Bone marrow (tissue), 2 donors: Measurements from ENCODE around the gene GPR148.
"Not testable (repeated sequence)": the region's sequence is repeated elsewhere in the genome, so short reads cannot be mapped to it uniquely, and the experiment has no call there.

ENCODE experiments used
- DNase-seq, 2 donors: peaks; one replicate each; lab custom pipeline; 2025; lab: John Stamatoyannopoulos, UW

The GPR148 gene

GRCh38 chr2:130728549-130729316 is at the start of gene GPR148:
GPR148 (plus strand) TSS chr2:130729070; CDS start chr2:130729152, 82 bp downstream.
- DNase-seq: no peak

GRCh38 chr2:130692041-130692770 is 36.7 kb upstream of the GPR148 start:
- not testable (repeated sequence) for DNase-seq

- DNase-seq: not testable (repeated sequence)
Measured at GRCh38 chr2:130693474-130693873, 35.4 kb upstream of the GPR148 start.

- not testable (repeated sequence) for DNase-seq
Measured at GRCh38 chr2:130703250-130703649, 25.6 kb upstream of the GPR148 start.

- not testable (repeated sequence) for DNase-seq
Measured at GRCh38 chr2:130714795-130715194, 14.1 kb upstream of the GPR148 start.

- no peak for DNase-seq
Measured at GRCh38 chr2:130720036-130720435, 8.8 kb upstream of the GPR148 start.

GRCh38 chr2:130720528-130720927 is 8.3 kb upstream of the GPR148 start:
- no peak for DNase-seq

- no peak for DNase-seq
Measured at GRCh38 chr2:130724455-130724854, 4.4 kb upstream of the GPR148 start.

- DNase-seq: no peak
Measured at GRCh38 chr2:130726614-130727180, 2.2 kb upstream of the GPR148 start.

- peak in 1 of 2 donors; percentile 41 for DNase-seq
Measured at GRCh38 chr2:130727286-130727924, 1.5 kb upstream of the GPR148 start.

GRCh38 chr2:130728007-130728454 is 839 bp upstream of the GPR148 start:
- DNase-seq: no peak

GRCh38 chr2:130729322-130730299 is 741 bp downstream of the GPR148 start:
- DNase-seq: no peak

GRCh38 chr2:130732257-130732656 is 3.4 kb downstream of the GPR148 start:
- not testable (repeated sequence) for DNase-seq

GRCh38 chr2:130735200-130735599 is 6.3 kb downstream of the GPR148 start:
- DNase-seq: no peak

GRCh38 chr2:130736487-130736886 is 7.6 kb downstream of the GPR148 start:
- no peak for DNase-seq

- DNase-seq: no peak
Measured at GRCh38 chr2:130737592-130737991, 8.7 kb downstream of the GPR148 start.

- DNase-seq: no peak
Measured at GRCh38 chr2:130740671-130741070, 11.8 kb downstream of the GPR148 start.

GRCh38 chr2:130743278-130743677 is 14.4 kb downstream of the GPR148 start:
- DNase-seq: no peak

- DNase-seq: no peak
Measured at GRCh38 chr2:130744287-130745117, 15.6 kb downstream of the GPR148 start.

- DNase-seq: no peak
Measured at GRCh38 chr2:130749078-130749477, 20.2 kb downstream of the GPR148 start.
